Activated naive CD4-positive, alpha-beta T cell treated with anti-CD3 and anti-CD28 coated beads, Interleukin-2, amount 50 U/mL, for 16 hours (primary cell): ENCODE data around the gene LRRTM4.
"Not testable (repeated sequence)": the region's sequence is repeated elsewhere in the genome, so short reads cannot be mapped to it uniquely, and the experiment has no call there.

ENCODE experiments used
- DNase-seq: peaks from one replicate; pipeline ENCODE4 v3.0.0-alpha.2; 2020

The LRRTM4 gene

DNA sequence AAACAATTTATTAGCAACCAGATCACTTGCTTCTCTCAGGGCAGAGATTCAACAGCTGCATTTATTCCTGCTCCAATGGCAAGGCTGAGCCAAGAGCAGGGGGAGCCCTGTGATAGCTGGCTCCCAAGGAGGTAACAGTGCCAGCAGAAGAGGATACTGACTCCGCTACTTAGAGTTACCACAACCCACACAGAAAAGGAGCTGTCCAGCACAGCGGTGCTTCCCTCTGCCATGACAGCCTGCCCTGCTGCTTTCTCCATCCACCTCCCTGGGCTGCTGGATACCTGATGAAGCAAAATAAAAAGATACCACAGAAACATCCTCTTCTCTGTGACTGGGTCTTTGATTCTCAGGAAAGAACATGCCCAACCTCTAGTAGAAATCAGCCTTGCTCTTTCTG is 467.2 kb downstream of the LRRTM4 start:
- DNase-seq = no peak

DNA sequence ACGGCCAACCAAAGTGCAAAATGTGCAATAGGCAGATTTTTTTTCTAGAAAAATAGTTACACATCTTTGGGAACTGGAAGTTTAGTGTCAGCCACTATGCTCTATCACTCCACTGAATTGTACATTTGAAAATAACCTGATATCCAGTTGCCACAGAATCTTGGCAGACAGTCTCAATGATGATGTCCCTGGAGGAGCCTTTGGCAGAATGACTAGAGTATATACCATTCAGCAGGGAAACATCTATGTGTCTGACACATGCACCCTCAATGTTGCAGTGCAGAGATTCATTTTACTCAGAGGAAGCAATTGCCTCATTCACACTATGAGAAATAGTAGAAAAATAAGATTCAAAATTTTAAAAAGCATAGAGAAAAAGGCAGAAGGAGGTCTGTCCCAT is 475.8 kb downstream of the LRRTM4 start:
- no peak for DNase-seq

- not testable (repeated sequence) for DNase-seq
Measured at GRCh38 chr2:77045456-77045855, 476.7 kb downstream of the LRRTM4 start.

- DNase-seq = no peak
Measured at GRCh38 chr2:77034445-77034844, 487.7 kb downstream of the LRRTM4 start.

DNA sequence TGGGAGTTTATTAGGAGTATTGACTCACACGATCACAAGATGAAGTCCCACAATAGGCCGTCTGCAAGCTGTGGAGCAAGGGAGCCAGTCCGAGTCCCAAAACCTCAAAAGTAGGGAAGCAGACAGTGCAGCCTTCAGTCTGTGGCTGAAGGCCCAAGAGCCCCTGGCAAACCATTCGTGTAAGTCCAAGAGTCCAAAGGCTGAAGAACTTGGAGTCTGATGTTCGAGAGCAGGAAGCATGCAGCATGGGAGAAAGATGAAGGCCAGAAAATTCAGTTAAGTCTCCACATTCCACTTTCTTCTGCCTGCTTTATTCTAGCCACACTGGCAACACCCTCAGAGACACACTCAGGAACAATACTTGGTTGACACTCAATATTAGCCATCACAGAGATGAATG is 492.9 kb downstream of the LRRTM4 start:
- not testable (repeated sequence) for DNase-seq

DNA sequence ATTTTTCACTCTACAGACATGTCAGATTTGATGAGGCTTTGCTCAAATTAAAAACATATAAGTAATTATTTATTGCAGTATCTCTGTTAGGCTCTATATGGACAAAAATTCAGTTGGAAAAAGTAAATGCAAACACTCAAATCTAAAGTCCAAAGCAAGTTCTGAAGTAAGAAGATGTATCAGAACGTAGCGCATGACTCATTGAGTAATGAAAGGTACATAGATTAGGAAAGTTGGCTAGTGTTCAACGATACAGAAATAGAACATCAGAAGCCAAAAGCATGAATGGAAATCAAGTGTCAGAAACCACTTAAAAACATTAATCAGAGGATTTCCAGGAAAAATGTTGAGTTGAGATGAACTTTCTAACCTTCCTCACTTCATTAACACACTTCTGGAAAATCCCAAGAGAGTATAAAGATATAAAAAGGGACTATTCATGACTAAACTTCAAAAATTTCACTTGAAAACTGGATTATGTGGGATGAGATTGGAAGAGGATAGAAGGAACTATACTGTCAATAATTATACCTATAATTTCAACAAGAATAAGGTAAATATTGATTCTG is 494.1 kb downstream of the LRRTM4 start:
- no peak for DNase-seq

DNA sequence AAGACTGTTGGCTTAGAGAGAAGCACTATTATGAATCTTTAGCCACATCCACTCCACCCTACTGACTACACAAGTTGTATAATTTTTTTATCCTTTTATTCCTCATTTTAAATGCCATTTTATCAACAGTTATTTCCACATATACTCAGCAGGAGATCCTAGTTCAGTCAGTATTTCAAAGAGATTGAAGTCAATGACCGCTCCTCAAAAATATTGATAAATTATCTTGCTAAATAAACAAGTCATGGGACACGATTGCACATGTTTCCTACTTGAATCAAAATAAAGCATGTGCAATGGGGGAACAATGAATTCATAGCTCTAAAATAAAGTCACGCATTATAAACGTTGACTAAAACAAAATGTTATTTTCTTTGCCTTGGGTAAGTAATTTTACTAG is 496.5 kb downstream of the LRRTM4 start:
- DNase-seq = no peak

DNA sequence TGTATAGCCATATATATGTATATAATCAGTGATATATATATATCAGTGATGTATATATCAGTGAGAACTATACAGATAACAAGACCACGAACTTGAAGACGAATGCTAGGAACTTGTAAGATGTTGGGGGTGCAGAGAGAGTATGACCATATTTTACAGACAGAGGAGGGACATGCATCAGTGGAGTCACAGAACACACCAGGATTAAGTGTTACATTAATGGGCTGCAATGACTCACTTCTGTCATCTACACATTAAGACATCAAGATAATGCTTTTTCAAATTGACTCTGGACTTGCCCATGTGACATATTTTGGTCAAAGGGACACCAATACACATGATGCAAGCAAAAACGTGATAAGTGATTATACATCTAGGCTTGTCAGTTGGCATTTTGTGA is 501.0 kb downstream of the LRRTM4 start:
- no peak for DNase-seq

DNA sequence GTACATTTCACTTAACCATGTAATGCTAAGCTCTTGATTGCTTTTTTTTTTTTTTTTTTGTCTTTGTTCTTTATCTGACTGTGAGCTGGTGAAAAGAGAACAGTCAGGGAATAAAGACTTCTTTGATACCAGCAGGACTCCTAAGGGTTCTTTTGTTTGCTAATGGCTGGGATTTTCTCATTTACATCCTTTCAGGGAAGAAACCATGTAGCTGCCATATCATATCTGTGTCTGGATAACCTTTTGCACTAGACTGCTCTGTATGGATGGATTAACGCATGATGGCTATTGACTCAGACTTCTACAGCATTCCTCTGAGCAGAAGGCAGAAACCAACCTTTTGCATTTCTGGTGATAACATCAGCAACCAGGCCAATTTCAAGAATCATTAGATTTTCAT is 504.0 kb downstream of the LRRTM4 start:
- DNase-seq = no peak

DNA sequence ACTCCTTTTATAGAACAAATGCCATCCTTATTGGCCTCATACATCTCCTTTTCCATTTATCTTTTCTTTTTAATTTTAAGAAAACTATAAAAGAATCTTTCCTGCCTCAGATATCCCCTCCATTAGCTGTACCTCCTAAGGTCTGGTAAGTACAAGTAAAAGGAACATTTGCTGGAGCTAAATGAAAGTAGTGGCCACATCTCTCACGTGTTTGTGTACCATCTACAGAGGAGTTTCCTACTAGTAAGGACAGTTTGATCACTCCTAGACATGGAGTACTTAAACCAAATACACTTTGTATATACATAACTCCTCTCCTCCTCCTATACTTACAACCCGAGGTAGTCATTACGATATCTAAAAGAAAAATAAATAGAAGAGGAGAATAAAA is 504.8 kb downstream of the LRRTM4 start:
- no peak for DNase-seq

DNA sequence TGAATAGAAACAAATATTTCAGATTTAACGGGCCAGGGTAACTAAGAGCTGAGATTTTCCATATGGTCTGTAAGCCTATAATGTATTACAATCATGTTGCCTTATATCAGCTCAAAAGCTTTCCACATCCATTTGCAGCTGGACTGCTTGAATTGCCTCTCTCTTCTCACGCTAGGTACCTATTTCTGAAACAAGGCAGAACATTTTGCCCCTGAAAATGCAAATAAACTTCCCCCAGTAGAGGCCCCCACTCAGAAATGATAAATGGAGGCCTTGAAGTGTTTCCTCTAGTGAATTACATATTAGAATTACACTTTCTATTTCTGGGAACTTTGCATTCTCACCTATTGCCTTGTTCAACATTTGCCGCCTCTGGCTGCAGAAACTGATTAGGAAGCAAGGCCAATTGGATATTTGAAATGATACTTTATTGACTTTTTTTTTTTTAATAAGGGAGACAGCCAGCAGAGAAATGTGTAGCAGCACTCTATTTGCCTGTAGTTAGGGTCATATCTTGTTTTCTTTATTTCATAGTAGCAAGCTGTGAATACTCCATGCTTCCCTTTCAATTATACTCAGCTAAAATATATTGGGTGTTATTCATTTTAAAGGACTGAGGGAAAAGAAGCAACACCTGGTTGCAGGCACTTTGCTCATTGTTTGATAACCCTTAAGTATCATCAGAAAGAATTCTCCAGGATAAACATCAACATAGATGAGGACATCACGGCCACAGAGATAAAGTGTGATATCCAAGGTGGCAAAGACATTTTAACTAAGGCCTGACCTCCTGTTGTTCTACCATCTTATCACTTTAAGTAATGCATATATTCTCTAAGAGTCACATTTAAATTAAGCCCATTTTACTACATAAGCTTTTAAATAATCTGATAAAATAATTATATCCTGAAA is 505.5 kb downstream of the LRRTM4 start:
- no peak for DNase-seq

DNA sequence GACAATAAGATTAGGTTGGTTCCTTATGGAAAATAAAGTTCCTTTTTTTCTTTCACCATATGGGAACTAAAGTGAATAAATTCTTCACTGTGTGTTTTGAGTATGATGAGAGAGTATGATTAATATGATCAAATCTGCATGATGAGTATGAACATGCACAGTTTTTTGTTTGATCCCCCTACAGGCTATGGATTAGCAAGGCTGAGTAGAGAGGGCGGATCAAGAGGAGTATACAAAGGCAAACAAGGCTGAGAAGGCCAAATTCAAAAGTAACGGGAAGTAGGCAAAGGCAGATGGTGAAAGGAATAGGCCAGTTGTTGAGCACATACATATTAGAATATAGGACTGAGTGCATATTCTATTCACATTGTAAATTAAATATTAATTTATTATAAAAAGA is 508.2 kb downstream of the LRRTM4 start:
- no peak for DNase-seq

- DNase-seq = no peak
Measured at GRCh38 chr2:77013457-77013856, 508.7 kb downstream of the LRRTM4 start.

DNA sequence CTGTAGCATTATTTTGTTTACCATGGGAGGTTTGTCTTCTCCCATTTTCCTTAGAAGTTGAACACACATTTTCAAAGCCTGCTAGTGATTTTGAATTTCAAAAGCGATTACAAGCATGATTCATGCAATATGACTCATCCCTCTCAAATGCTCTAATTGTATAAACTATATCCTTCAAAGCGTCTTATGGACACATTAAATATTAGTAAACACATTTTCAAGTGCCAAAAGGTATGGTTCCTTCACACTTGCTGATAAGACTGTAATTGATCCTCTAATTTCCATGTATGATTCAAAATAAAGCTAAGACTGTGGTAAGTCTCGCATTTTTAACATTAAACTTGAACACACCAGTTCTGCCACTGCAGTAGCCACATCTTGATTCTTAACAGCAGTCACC is 512.9 kb downstream of the LRRTM4 start:
- DNase-seq = no peak

- no peak for DNase-seq
Measured at GRCh38 chr2:77008853-77009252, 513.3 kb downstream of the LRRTM4 start.

DNA sequence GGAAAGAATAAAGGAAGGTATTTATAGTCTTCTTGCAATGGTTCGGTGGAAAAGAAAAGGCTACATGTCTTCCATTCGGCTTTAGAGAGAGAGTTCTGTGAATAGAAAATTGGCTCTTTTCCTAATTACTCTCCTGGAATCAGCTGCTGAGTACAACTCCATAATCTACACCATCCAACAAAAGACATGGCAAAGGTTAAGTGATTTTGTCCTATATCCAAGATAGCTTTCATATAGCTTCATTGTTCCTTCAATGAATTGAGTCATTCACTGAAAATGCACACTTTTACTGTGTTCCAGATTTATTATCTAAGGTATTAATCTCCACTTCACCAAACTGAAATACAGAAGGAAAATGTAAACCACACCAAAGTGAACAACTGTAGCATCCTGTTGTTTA is 514.5 kb downstream of the LRRTM4 start:
- DNase-seq = no peak

- DNase-seq = no peak
Measured at GRCh38 chr2:77005522-77005921, 516.7 kb downstream of the LRRTM4 start.

- no peak for DNase-seq
Measured at GRCh38 chr2:77001895-77002294, 520.3 kb downstream of the LRRTM4 start.

GRCh38 chr2:76998704-76999103 is 523.5 kb downstream of the LRRTM4 start:
- no peak for DNase-seq

DNA sequence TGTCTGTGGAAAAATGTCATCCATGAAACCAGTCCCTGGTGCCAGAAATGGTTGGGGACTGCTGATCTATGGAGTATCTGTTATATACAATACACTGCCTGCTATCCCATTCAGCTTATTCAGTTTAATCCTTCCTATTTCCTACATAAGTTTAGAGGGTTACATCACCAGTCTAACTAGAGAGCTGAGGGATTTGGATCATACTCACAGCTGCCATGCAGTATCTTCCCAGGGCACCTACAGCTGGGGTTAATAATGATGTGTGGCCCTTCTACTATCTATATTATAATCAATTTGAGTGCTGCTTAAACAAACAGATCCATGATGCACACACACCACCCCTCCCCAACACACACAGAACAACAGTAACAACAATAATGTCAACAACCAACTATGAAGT is 524.0 kb downstream of the LRRTM4 start:
- no peak for DNase-seq

- no peak for DNase-seq
Measured at GRCh38 chr2:76997296-76997695, 524.9 kb downstream of the LRRTM4 start.

DNA sequence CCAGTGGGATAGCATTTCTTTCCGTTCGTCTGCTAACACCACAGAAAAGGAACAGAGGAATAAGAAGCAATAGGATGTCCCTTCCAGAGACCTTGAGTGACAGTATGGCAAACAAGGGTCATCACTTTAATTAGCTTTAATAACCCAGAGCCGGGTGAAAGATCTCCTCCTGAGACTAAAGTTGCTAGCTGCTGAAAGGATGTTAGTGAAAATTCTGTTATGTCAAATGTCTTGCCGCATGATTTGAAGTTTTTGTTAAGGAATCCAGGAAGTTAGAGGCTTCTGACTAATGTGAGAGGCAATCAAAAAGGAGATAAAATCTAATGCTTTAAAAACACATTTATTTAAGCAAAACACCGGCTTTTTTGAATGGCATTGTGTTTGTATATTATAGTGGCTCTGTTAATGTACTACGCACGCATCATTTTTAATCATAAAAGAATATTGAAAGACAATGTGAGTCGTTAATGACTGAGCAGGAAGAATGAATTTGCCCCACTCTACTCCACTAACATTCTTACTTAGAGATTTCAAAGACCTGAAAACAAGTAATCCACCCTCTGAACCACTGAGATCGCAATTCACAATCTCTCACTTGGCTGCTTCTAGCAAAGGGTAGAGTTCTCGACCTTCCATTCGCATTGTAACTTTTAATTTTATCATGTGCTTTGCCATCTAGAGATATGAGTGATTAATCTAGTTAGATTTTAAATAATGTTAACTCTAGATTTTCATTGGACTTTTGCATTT is 536.6 kb downstream of the LRRTM4 start:
- DNase-seq = no peak

DNA sequence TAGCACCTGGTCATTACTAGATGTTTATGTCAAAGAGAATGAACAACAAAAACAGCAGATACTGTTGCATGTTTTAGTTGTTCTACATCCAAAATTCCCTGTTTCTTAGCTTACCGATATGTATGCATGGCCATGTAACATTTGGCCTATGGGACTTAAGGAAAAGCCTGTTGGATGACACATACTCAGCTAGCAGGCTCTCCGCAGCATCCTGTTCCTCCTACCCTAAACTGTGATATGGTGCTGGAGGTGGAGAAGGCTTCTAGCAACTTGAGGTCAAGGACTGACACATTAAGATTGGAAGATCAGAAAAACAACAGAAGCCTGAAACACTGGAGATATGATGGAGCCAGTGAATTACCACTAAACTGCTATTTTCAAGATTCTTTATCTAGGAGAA is 537.8 kb downstream of the LRRTM4 start:
- DNase-seq = no peak
